Osteoblast (primary cell): Measurements from ENCODE around the gene ARIH2. TPM values are rescaled to one million over a fixed set of nuclear protein-coding genes. Genes with fewer than 3 reads are reported as not detected.
A peak's percentile ranks its signal among the peaks of the same experiment; 100 is the strongest.

Source experiments
- DNase-seq: peaks from one replicate; pipeline ENCODE4 v3.0.0; 2011; ENCODE audit warnings: low spot score, mixed read lengths; ENCODE audit not compliant: insufficient read length; ENCODE audit errors: missing footprints
- H2AFZ ChIP-seq: 2 replicates; pipeline ENCODE4 v1.6.0; 2011; ENCODE audit warnings: mild to moderate bottlenecking, low read length
- H3K27ac ChIP-seq: 2 replicates; pipeline ENCODE4 v1.5.1; 2011; ENCODE audit warnings: mild to moderate bottlenecking, low read depth, low read length, moderate library complexity
- H3K27me3 ChIP-seq: 2 replicates; pipeline ENCODE4 v1.6.0; 2012; ENCODE audit warnings: mild to moderate bottlenecking, control low read depth, inconsistent platforms, low read length, moderate library complexity; ENCODE audit not compliant: insufficient read depth
- H3K36me3 ChIP-seq: 2 replicates; pipeline ENCODE4 v1.5.1; 2011; ENCODE audit warnings: mild to moderate bottlenecking, low read length, control low read depth, moderate library complexity; ENCODE audit not compliant: insufficient read depth
- H3K4me1 ChIP-seq: 2 replicates; pipeline ENCODE4 v1.5.1; 2011; ENCODE audit warnings: mild to moderate bottlenecking, low read length, control low read depth, moderate library complexity; ENCODE audit not compliant: insufficient read depth
- H3K4me2 ChIP-seq: 2 replicates; pipeline ENCODE4 v1.6.0; 2011; ENCODE audit warnings: mild to moderate bottlenecking, low read length; ENCODE audit not compliant: insufficient read depth
- H3K4me3 ChIP-seq: fragments of 200-600 bp; sonication (generic); 3 replicates; pipeline ENCODE4 v1.5.1; 2012; ENCODE audit warnings: mild to moderate bottlenecking, low read length, inconsistent platforms; ENCODE audit not compliant: insufficient read depth
- H3K79me2 ChIP-seq: 2 replicates; pipeline ENCODE4 v1.6.0; 2012; ENCODE audit warnings: mild to moderate bottlenecking, low read length, control low read depth, inconsistent platforms; ENCODE audit not compliant: insufficient read depth
- H3K9me3 ChIP-seq: 2 replicates; pipeline ENCODE4 v1.5.1; 2011; ENCODE audit warnings: low read depth, low read length, control low read depth
- H4K20me1 ChIP-seq: 2 replicates; pipeline ENCODE4 v1.6.0; 2012; ENCODE audit warnings: mild to moderate bottlenecking, low read length, control low read depth; ENCODE audit not compliant: insufficient read depth
- CTCF ChIP-seq: IDR thresholded peaks from 2 replicates; pipeline ENCODE4 v1.5.1; 2011; ENCODE audit warnings: mild to moderate bottlenecking, low read depth, low read length, moderate library complexity; ENCODE audit errors: extremely low read depth
- total RNA-seq: library from RNA; depleted of rRNA; stranded (reverse); fragments of >200 nt; gene quantifications from 2 replicates; pipeline ENCODE4 v1.2.3, GENCODE V29; 2012

Gene ARIH2
- total RNA-seq = 69.1 and 82.5 TPM in 2 replicates

- peak within 1 kb of the TSS; percentile 91 for H3K4me2 ChIP-seq
- peaks cover 17% of the 10 kb centered on the region for H4K20me1 ChIP-seq
- H3K27me3 ChIP-seq = no peaks in the 10 kb centered on the region
- H3K4me1 ChIP-seq = peaks cover 16% of the 10 kb centered on the region
- H3K27ac ChIP-seq = peak within 1 kb of the TSS; percentile 95
- peak within 1 kb of the TSS; percentile 99 for H2AFZ ChIP-seq
- peaks cover 41% of the 10 kb centered on the region for H3K79me2 ChIP-seq
- H3K9me3 ChIP-seq = no peaks in the 10 kb centered on the region
- peak; percentile 97 for DNase-seq
- H3K36me3 ChIP-seq = peaks cover 5% of the 10 kb centered on the region
- H3K4me3 ChIP-seq = peak within 1 kb of the TSS; percentile 89
- TF ChIP-seq CTCF = no peak
Measured at GRCh38 chr3:48918388-48919214, at the start of gene ARIH2. Gene ARIH2 (plus strand): TSS chr3:48918842. CDS start chr3:48927559, 8,717 bp downstream.

GRCh38 chr3:48877671-48878070 lies 41.0 kb upstream of the ARIH2 start:
- no peak overlapping the region for H3K4me3 ChIP-seq
- H3K27ac ChIP-seq = no peak overlapping the region
- no peaks in the 10 kb centered on the region for H3K4me1 ChIP-seq
- no peak for DNase-seq
- no peaks in the 10 kb centered on the region for H4K20me1 ChIP-seq
- no peaks in the 10 kb centered on the region for H3K27me3 ChIP-seq
- H3K36me3 ChIP-seq = no peaks in the 10 kb centered on the region
- H3K9me3 ChIP-seq = no peaks in the 10 kb centered on the region
- no peak overlapping the region for H2AFZ ChIP-seq
- no peak for TF ChIP-seq CTCF
- no peak overlapping the region for H3K4me2 ChIP-seq
- H3K79me2 ChIP-seq = no peaks in the 10 kb centered on the region

GRCh38 chr3:48879307-48879993 lies 39.2 kb upstream of the ARIH2 start:
- DNase-seq = peak; percentile 5
- H3K4me3 ChIP-seq = no peak overlapping the region
- H3K4me1 ChIP-seq = no peaks in the 10 kb centered on the region
- H3K4me2 ChIP-seq = no peak overlapping the region
- H3K79me2 ChIP-seq = no peaks in the 10 kb centered on the region
- no peak overlapping the region for H3K27ac ChIP-seq
- no peaks in the 10 kb centered on the region for H4K20me1 ChIP-seq
- H2AFZ ChIP-seq = no peak overlapping the region
- no peak for TF ChIP-seq CTCF
- no peaks in the 10 kb centered on the region for H3K36me3 ChIP-seq
- H3K27me3 ChIP-seq = no peaks in the 10 kb centered on the region
- H3K9me3 ChIP-seq = no peaks in the 10 kb centered on the region

- H3K36me3 ChIP-seq = no peaks in the 10 kb centered on the region
- no peak for TF ChIP-seq CTCF
- H2AFZ ChIP-seq = no peak overlapping the region
- no peak overlapping the region for H3K4me3 ChIP-seq
- H3K4me1 ChIP-seq = no peaks in the 10 kb centered on the region
- no peaks in the 10 kb centered on the region for H3K9me3 ChIP-seq
- no peak overlapping the region for H3K27ac ChIP-seq
- H3K79me2 ChIP-seq = no peaks in the 10 kb centered on the region
- no peak overlapping the region for H3K4me2 ChIP-seq
- H3K27me3 ChIP-seq = no peaks in the 10 kb centered on the region
- peak; percentile 14 for DNase-seq
- H4K20me1 ChIP-seq = no peaks in the 10 kb centered on the region
Measured at GRCh38 chr3:48879994-48880377, 38.7 kb upstream of the ARIH2 start.
